GM12874 (cell line): ENCODE results near the gene KLF14.

Source experiments
- TF ChIP-seq, protein P1 (sequence below): IDR thresholded peaks from 2 replicates; pipeline ENCODE4 v1.5.1; 2011; ENCODE audit warnings: low read depth, mild to moderate bottlenecking, control low read depth, low read length, moderate library complexity; ENCODE audit not compliant: insufficient read depth

Gene KLF14

DNA sequence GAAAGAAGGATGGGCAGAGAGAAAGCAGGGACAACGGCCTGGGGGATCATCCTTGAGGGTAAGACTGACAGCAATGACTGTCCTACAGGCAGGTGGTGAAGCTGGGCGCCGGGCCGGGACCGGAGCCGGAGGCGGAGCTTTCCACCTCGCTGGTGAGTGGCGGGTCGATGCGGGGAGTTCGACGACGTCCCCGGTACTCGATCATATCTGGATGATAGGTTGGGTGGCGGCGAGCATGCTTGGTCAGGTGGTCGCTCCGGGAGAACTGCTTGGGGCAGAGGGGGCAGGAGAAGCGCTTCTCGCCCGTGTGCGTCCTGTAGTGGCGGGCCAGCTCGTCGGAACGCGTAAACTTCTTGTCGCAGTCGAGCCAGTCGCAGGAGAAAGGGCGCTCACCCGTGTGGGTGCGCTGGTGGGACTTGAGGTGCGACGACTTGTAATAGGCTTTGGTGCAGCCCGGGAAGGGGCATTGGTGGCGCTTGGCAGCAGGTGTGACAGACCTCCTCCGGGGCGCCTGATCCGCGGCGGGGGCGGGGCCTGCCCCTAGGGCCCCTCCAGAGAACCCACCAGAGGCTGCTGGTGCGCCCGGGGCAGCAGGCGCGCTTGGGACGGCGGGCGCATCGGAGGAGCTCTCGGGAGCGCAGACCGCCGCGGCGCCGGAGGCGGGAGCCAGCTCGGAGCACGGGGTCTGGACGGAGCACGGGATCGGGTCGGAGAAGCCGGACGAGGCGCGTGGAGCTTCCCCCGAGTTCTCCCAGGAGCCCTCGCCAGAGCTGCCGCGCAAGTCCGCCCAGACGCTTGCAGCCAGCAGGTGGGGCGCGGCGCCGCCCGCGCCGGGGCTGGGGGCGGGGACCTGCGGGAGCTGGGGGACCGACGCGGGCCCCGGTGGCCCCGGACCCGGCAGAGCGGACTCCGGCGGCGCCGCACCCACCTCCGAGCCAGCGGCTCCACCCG lies 752 bp downstream of the KLF14 start:
- TF ChIP-seq, protein P1, sequence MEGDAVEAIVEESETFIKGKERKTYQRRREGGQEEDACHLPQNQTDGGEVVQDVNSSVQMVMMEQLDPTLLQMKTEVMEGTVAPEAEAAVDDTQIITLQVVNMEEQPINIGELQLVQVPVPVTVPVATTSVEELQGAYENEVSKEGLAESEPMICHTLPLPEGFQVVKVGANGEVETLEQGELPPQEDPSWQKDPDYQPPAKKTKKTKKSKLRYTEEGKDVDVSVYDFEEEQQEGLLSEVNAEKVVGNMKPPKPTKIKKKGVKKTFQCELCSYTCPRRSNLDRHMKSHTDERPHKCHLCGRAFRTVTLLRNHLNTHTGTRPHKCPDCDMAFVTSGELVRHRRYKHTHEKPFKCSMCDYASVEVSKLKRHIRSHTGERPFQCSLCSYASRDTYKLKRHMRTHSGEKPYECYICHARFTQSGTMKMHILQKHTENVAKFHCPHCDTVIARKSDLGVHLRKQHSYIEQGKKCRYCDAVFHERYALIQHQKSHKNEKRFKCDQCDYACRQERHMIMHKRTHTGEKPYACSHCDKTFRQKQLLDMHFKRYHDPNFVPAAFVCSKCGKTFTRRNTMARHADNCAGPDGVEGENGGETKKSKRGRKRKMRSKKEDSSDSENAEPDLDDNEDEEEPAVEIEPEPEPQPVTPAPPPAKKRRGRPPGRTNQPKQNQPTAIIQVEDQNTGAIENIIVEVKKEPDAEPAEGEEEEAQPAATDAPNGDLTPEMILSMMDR, result 0 out of 2 replicates have a peak, but pooled peaks have one; percentile 8

- TF ChIP-seq, protein P1, result no peak
These were observed 10.2 kb downstream of the KLF14 start for GRCh38 chr7:130723784-130724183.

GRCh38 chr7:130721486-130722277 lies 12.3 kb downstream of the KLF14 start:
- TF ChIP-seq, protein P1, result no peak

DNA sequence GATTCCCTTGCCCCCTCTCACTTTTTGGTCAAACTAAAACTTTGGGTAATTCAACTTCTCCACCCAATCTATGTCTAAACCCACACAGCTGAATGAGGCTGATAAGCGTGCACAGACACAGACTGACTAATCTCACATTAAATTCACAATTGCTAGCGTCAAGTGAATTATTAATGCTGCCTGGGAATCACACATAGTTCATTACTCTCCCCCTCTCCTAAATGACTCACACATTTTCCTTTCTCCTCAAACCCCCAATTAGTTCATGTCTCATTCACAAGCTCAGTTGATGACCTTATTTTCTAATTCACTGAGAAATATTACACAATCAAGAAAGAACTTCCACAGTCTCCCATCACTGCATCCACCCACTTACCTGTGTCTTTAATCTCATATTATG lies 14.5 kb downstream of the KLF14 start:
- TF ChIP-seq, protein P1, result no peak

- TF ChIP-seq, protein P1, result no peak
These were observed 21.6 kb downstream of the KLF14 start for GRCh38 chr7:130712416-130712815.

GRCh38 chr7:130708766-130709165 lies 25.2 kb downstream of the KLF14 start:
- TF ChIP-seq, protein P1, result no peak

GRCh38 chr7:130708001-130708400 lies 26.0 kb downstream of the KLF14 start:
- TF ChIP-seq, protein P1, result no peak
